IPS-NIHi11 (cell line): Measurements from ENCODE around the gene PZP.
A peak's percentile ranks its signal among the peaks of the same experiment; 100 is the strongest.
"Not testable (repeated sequence)": the region's sequence is repeated elsewhere in the genome, so short reads cannot be mapped to it uniquely, and the experiment has no call there.

Experiments
- DNase-seq: peaks from one replicate; pipeline ENCODE4 v3.0.0; 2012; ENCODE audit warnings: mixed read lengths, low spot score

PZP gene

DNA sequence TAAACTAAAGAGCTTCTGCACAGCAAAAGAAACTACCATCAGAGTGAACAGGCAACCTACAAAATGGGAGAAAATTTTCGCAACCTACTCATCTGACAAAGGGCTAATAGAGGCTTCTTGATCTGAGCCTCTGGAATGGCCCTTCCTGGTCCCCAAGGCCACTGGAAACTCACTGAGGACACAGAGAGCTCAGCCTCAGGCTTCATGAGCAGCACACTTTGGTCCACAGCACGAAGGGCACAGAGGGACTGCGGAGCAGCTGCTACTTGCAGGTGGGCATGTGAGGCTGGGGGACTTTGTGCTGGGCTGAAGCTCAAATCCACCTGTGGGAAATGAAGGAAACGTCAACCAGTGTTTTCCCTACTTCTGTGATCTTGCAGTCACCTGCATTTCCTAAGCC, 27.4 kb downstream of the PZP start:
- no peak for DNase-seq

DNA sequence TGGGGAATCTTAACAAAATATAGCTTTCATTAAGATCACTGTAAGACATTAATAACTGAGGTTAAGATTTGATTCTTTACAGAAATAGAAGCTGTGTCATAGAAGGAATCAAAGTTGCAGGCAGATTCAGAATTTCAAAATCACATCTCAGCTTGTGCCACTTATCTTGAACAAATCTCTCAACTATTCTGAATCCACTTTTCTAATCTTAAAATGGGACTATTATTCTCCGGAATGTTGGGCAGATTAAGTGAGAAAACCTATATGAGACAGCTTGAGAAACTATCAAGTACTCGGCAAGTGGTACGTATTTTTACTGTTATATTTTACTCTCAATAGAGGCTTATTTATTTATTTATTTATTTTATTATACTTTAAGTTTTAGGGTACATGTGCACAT, 28.4 kb downstream of the PZP start:
- no peak for DNase-seq

DNA sequence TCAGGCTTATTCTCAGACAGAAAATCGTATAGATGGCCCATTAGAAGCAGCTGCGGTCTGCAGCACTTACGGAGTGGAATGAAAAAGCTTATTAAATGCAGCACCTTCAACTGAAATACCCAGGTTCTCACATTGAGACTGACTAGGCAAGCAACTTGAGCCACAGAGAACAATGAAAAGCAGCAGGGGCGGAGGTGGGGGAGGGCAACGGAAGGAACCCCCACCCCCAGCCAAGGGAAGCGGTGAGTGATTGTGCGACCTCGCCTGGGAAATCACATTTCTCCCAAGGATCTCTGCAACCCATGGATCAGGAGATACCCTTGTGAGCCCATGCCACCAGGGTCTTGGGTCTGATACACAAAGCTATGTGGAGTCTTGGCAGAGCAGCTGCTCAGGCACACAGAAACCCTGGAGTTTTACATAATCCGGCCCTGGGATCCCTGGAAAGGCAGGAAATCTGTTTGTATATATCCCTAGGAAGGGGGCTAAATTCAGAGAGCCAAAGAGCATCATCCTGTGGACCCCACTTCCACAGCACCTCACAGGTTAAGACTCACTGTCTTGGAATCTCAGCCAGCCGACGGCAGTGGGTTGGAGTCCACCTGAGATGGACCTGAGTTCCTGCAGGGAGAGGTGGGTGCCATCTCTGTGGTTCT, 38.1 kb downstream of the PZP start:
- peak; percentile 48 for DNase-seq

DNA sequence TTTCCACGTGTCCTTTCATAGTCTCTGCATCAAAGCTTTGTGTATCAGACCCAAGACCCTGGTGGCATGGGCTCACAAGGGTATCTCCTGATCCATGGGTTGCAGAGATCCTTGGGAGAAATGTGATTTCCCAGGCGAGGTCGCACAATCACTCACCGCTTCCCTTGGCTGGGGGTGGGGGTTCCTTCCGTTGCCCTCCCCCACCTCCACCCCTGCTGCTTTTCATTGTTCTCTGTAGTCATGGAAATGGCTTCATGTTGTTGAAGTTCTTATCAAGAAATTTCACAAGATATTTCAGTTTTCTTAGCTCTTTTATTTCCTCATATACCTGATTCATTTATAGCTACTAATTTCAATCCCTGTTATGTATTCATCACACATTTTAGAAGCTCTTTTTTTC, 40.9 kb downstream of the PZP start:
- DNase-seq: not testable (repeated sequence)

DNA sequence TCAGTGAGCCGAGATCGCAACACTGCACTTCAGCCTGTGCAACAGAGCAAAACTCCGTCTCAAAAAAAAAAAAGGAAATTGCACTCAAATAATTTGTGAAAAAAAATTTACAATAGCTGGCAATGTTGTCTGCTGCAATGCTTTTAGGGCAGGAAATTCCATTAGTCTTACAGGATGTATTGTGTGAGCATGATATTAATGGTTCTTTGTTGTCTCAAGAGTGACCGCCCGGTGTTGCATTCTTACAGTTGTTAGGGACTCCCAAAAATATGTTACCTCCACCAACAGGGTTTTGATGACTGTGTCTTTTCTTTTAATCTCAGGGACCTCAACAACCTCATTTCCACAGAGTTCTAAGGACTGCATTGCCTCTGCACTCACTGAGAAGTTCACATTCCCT, 44.8 kb downstream of the PZP start:
- DNase-seq: no peak

DNA sequence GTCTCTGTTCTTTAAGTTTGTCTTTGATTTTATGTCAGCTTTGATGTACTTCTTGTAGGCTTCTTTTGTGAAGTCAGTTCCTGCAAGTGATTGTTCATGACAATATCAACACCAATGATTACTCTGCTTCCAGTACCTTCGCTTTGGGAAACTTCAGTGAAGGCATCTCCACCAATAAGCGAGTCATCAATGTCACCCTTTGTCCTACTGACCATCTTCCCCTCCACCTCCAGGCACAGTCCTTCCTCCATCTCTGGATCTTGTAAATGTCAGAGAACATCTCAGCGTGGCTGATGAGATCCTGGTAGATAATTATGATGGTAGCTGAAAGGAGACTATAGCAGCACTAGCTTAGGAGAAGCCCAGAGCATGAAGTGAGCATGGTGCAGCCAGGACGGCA, 52.1 kb downstream of the PZP start:
- no peak for DNase-seq

DNA sequence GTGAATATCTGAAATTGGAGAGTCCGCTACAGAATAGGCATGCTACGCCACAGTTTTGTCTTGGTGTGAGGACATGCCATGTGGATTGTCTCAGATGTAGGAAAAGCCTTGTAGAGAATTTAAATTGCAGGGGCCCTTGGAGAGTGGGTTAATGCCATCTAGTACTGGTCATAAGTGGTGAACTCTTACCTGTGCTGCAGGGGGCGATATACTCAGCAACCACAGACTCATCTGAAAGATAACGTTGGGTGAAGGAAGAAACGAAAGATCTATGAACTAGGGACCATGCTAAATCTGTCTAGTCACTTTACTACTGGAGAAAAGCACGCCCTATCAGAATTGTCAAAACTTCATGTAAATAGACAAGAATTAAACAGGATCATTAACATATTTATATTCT, 58.8 kb downstream of the PZP start:
- peak; percentile 63 for DNase-seq

DNA sequence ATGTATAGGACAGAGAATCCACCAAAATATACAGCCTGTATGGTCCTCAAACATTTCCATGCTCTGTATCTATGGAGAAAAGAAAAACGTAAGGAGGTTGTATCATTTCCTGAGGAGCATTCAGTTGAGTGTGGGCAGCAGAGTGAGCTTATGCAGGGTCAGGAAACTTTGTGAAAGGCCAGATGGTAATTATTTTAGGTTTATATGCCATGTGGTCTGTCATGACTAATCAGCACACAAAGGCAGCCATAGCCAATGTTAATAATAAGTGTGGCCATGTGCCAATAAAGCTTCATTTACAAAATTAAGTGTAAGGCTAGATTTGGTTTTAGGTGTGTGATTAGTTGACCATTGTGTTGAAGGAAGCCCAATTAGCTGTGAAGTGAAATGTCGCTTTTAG, 59.3 kb downstream of the PZP start:
- DNase-seq: no peak

DNA sequence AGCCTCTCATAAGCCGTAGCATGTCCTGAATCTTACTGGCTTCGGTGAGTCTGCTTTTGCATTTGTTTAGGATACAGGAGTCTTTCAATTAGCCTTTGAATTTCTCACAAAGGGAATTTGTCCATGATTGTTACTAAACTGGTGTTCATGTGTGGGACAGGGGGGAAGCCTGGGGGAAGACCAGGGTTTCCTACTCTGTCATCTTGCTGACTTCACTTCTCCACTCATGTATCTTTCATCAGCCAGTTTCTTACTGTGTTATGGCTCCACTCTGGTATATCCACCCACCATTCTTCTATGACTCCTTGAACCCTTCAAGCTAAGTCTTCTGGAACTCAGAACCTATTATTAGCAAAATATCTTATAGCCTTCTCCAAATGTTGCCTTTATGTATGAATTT, 60.7 kb downstream of the PZP start:
- no peak for DNase-seq

DNA sequence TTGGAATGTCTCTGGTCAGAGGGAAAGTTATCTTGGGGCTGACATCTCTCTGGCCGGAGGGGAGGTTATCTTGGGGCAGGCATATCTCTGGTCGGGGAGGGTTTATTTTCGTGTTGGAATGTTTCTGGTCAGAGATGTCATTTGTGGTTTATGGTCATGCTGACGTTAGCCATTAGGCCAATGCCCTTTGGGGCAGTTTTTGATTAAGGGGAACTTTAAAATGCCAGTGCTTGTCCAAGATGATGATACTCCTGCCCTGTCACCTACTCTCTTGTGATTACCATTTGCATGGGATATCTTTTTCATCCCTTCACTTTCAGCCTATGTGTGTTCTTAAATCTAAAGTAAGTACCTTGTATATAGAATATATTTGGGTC, 63.5 kb downstream of the PZP start:
- no peak for DNase-seq

DNA sequence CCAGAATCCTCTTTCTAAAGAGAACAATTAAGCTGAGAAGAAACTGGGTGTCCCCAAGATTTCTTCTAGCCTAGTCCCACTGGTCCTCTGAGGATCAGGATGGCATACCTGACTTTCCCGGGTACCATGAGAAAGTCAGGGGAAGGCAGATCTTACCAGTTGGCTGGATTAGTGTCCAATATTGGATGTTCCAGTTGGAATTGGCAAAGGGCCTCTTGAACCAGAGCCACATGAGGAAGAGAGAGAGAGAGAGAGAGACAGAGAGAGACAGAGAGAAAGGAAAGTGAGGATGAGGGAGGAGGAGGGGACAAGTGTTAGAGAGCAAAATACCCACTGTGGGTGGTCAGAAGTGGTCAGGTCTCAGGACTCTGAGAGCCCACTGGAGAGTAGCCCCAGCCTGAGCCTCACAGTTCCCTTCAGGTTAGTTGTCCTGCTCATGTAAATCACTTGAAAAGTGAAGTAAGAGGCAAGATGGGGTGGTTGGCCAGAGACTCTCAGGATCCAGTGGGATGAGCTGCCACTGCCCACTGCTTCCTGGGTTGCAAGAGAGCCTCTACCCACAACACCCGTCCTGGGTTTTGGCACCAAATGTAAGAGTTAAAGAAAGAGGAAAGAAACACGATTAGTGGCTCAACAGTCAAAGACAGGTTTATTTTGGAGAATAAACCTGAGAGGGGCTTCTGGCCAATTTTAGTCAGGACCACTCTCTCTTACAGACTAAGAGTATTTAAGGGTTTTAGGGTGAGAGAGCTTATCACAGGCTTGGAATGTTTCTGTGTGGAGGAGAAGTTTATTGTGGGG, 64.1 kb downstream of the PZP start:
- DNase-seq: no peak

DNA sequence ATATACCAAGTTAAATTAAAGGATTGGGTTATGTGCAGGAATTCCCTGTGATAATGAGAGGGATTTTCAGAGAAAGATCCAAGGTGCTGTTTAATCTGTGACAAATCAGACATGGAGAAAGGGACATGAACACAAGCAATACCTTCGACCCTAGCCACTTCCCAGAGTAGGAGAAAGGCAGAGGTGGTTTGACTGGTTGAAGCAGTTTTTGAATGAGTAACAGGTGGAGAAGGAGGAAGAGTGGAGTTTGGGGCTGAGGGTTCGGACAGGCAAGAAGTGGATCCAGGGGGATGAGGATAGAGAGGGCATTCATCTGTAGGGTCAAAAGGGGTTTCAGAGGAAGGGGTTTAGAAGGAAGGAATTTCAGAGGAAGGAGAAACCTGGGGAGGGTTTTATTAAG, 65.1 kb downstream of the PZP start:
- no peak for DNase-seq

DNA sequence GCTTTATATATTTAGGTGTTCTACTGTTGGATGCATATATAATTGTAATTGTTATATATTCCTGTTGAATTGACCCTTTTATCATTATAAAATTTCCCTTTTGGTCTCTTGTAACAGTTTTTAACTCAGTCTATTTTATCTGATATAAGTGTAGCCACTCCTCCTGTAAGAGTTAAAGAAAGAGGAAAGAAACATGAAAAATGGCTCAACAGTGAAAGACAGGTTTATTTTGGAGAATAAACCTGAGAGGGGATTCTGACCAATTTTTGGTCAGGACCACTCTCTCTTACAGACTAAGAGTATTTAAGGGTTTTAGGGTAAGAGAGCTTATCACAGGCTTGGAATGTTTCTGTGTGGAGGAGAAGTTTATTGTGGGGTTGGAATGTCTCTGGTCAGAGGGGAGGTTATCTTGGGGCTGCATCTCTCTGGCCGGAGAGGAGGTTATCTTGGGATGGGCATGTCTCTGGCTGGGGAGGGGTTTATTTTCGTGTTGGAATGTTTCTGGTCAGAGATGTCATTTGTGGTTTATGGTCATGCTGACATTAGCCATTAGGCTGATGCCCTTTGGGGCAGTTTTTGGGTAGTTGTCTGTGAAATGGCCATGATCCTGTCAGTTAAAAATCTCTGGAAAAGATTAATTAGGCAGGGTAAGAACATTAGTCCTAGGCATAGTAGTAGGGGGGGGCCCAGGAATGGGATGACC, 68.5 kb downstream of the PZP start:
- DNase-seq: not testable (repeated sequence)

DNA sequence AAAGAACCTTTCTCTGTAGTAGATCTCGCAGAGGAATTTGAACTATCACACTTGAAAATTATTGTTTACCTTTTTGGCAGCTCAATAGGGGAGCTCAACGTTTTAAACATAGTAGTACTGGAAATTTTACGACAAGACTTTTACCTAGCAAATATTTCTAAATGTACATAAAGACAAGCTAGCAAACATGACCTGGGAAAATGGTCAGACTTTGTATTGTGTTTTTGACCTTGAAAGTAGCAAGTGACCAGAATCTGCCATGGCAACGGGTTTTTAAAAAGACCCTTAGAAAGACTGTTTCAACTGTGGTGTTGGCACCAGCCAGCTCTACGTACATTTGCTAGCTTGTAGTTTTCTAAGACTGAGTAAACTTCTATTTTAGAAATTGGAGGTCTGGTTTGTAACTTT, 72.3 kb downstream of the PZP start:
- no peak for DNase-seq

DNA sequence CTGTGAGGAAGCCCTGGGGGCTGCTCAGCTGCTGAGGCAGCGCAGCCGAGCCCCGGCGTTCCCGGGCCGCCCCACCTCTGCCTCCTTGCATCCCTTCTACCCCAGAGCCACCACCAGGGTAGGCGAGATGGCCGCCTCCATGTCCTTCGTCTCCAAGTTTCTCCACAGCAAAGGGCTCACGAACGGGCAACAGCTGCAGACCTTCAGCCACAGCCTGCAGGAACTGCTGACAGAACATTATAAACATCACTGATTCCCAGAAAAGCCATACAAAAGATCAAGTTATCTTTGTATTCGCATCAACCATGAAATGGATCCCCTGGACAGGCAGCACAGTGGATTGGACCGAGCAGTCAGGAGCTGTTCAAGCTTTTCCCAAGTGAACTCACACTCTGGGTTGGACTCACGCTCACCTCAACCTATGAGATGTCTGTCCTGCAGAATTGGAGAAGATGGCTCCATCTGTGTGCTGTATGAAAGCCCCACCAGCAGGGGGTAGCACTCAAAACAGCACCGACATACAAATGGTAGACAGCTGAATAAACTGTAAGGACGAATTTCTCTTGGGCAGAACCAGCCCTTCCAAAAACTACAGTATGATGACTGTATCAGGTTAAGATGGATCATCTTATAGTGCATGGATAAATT, 73.1 kb downstream of the PZP start:
- DNase-seq: no peak

DNA sequence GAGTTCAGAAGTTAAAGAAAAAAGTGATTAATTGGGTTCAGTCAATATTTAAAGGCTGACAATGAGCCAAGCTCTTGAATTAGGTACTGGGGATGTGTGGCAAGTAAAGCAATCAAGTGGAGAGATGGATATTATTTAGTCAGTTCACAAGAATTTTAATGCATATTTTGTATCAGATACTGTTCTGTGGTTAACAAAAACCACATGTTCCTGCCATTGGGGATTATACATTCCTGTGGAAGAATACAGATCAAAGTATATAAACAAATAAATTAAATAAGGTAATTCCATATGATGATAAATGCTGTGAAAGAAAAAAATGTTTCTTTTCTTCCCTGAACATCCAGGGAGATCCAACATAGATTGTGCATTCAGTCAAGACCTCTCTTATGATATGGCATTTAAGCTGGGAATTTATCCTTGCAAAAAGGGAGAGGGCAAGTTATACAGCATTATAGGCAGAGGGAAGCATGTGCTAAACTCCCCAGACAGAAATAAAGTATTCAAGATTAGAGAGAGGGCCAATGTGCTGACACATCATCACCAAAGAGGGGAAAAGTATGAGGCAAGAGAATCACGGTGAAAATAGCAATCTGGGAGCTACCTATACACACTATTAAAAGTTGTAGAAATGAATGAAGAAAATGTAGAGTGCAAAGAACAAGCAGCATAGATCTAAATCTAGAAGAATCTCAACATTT, 74.8 kb downstream of the PZP start:
- no peak for DNase-seq

DNA sequence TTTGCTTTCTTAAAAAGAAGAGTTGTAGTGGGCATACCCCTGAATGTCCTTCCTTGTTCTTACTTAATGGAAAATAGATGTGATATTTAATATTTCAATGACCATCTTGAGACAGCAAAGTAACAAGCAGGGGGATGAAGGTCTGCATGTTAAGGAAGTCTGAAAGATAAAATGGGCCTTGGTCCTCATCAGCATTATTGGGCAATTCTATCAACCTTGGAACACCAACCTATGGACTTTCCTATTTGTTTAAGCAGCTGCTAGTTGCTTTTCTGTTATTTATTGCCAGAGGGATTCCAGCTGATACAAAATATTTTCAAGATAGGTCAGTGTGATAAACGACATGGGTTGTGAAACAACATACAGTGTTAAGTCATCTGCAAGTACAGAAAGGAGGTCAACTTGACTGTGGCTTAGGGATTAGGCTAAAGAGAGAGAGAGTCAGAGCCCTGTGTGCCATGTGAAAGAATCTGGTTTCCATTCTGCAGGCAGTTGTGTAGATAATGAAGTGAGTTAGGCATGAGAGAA, 76.1 kb downstream of the PZP start:
- DNase-seq: no peak

DNA sequence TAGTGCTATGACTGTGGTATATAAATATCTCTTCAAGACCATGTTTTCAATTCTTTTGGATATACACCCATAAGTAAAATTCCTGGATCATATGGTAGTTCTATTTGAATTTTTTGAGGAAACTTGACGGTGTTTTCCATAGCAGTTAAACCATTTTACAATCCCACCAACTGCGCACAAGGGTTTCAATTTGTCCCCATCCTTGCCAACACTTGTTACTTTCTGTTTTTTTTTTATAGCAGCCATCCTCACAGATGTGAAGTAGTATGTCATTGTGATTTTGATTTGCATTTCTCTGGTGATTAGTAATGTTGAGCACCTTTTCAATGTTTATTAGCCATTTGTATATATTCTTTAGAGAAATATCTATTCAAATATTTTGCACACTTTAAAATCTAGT, 78.0 kb downstream of the PZP start:
- no peak for DNase-seq

DNA sequence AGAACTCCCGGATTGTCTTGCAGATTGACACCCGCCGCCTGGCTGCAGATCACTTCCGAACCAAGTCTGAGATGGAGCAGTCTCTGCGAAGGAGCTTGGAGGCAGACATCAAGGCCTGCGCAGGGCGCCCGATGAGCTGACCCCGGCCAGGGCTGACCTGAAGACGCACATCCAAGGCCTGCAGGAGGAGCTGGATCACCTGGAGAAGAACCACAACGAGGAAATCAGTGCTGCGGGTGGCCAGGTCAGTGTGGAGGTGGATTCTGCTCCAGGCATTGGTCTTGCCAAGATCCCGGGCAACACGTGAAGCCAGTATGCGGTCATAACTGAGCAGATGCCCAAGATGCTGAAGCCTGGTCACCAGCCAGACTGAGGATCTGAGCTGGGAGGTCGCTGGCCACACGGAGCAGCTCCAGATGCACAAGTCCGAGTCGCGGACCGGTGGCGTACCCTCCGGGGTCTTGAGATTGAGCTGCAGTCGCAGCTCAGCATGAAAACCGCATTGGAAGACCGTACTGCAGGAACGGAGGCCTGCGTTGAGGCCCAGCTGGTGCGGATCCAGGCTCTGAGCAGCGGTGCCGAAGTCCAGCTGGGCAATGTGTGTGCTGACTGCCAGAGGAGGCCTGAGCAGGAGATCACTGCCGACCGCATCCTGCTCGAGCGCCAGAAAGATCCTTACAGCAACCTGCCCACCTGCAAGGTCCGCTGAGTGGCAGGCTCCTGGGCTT, 80.1 kb downstream of the PZP start:
- DNase-seq: no peak

DNA sequence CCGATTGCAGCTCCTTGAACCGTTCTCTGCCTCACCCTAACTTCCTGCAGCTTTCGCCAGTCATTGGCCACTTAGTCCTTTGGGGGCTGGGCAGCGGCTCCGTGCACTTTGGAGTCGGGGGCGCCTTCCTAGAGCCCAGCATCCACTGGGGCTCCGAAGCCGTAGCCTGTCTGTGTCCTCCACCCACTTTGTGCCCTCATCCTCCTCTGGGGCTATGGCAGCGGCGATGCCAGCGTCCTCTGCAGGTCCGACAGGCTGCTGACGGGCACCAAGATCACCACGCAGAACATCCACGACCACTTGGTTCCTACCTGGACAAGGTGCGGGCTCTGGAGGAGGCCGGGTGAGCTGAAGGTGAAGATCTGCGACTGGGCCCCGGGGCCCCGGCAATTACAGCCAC, 80.7 kb downstream of the PZP start:
- no peak for DNase-seq

DNA sequence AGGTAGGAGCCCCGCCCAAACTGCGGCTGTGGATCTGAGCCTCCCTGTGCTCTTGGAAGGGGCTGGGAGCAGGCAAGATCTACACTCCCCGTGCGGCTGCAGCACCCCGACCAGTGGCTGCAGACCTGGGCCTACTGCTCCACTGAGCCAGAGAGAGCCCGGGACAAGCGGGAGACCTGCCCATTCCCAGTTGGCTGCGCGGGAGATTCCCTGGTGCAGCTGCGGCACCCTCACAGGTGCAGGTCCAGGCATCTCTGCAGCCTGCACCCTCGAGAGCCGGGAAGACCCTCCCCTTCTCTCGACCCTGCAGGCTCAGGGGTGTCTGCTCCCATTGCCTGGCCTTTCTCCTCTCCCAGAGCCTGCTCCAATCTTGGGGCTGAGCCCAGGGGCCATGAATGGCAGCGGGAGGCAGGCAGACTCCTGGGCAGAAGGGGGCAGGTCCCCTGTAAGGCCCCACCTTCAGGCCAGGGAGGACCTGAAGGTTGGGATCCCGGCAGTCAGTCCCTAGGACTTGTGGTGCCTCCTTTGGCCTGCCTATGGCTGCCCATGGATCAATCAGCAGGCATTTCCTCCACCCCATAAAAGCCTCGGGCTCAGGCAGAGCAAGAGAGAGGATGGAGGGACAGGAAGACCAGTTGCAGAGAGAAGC, 83.7 kb downstream of the PZP start:
- no peak for DNase-seq
